ENCODE data around the gene GALNT18. TPM values are rescaled to one million over a fixed set of nuclear protein-coding genes. Genes with fewer than 3 reads are reported as not detected.

GALNT18 gene
- total RNA-seq, 1 donor from 2014 or later, result 19.0 TPM

GRCh38 chr11:11260903-11261302 lies 360.9 kb downstream of the GALNT18 start:
- intact Hi-C loops (cut with DNase I), result no loop called here
- DNase-seq (ENCODE audit: low spot score), result no peak
- no peak for ATAC-seq

- no peak for ATAC-seq
Measured at GRCh38 chr11:11253995-11254394, 367.8 kb downstream of the GALNT18 start.

GRCh38 chr11:11253497-11253896 lies 368.3 kb downstream of the GALNT18 start:
- intact Hi-C loops (cut with DNase I), result no loop called here
- DNase-seq (ENCODE audit: low spot score) (no peak), ATAC-seq (no peak)

More at GRCh38 chr11:11253995-11254394, 367.8 kb downstream of the GALNT18 start:
- intact Hi-C loops (cut with DNase I), result no loop called here
- DNase-seq (ENCODE audit: low spot score), result no peak

- ATAC-seq, result no peak
- intact Hi-C loops (cut with DNase I), result no loop called here
- DNase-seq (ENCODE audit: low spot score), result no peak
Measured at GRCh38 chr11:11252403-11252802, 369.4 kb downstream of the GALNT18 start.

GRCh38 chr11:11251394-11251970 lies 370.3 kb downstream of the GALNT18 start:
- ATAC-seq (no peak), DNase-seq (ENCODE audit: low spot score) (no peak)
- intact Hi-C loops (cut with DNase I), result no loop called here

GRCh38 chr11:11250470-11250869 lies 371.3 kb downstream of the GALNT18 start:
- intact Hi-C loops (cut with DNase I), result no loop called here
- ATAC-seq (no peak), DNase-seq (ENCODE audit: low spot score) (no peak)

- ATAC-seq, result no peak
- no peak for DNase-seq (ENCODE audit: low spot score)
- intact Hi-C loops (cut with DNase I), result no loop called here
Measured at GRCh38 chr11:11247576-11247975, 374.2 kb downstream of the GALNT18 start.

GRCh38 chr11:11247086-11247485 lies 374.7 kb downstream of the GALNT18 start:
- intact Hi-C loops (cut with DNase I), result no loop called here
- ATAC-seq, result no peak
- no peak for DNase-seq (ENCODE audit: low spot score)

- intact Hi-C loops (cut with DNase I), result no loop called here
- no peak for ATAC-seq
- DNase-seq (ENCODE audit: low spot score), result no peak
Measured at GRCh38 chr11:11246166-11246565, 375.6 kb downstream of the GALNT18 start.

GRCh38 chr11:11245453-11245852 lies 376.4 kb downstream of the GALNT18 start:
- intact Hi-C loops (cut with DNase I), result no loop called here
- no peak for DNase-seq (ENCODE audit: low spot score)
- no peak for ATAC-seq

GRCh38 chr11:11244470-11245080 lies 377.2 kb downstream of the GALNT18 start:
- intact Hi-C loops (cut with DNase I), result no loop called here
- ATAC-seq (no peak), DNase-seq (ENCODE audit: low spot score) (no peak)

- ATAC-seq (peak; percentile 77), DNase-seq (ENCODE audit: low spot score) (no peak)
- intact Hi-C loops (cut with DNase I), result no loop called here
Measured at GRCh38 chr11:11243590-11244469, 378.0 kb downstream of the GALNT18 start.

- intact Hi-C loops (cut with DNase I), result no loop called here
- ATAC-seq (peak; percentile 83), DNase-seq (ENCODE audit: low spot score) (peak; percentile 63)
Measured at GRCh38 chr11:11243209-11243589, 378.6 kb downstream of the GALNT18 start.

GRCh38 chr11:11241284-11241683 lies 380.5 kb downstream of the GALNT18 start:
- DNase-seq (ENCODE audit: low spot score) (no peak), ATAC-seq (no peak)
- intact Hi-C loops (cut with DNase I), result no loop called here

- intact Hi-C loops (cut with DNase I), result no loop called here
- ATAC-seq, result no peak
Measured at GRCh38 chr11:11239959-11240358, 381.8 kb downstream of the GALNT18 start.

GRCh38 chr11:11237070-11237832 lies 384.6 kb downstream of the GALNT18 start:
- ATAC-seq, result no peak
- DNase-seq (ENCODE audit: low spot score), result no peak
- intact Hi-C loops (cut with DNase I), result no loop called here

More at GRCh38 chr11:11239959-11240358, 381.8 kb downstream of the GALNT18 start:
- no peak for DNase-seq (ENCODE audit: low spot score)

GRCh38 chr11:11236498-11237059 lies 385.2 kb downstream of the GALNT18 start:
- DNase-seq (ENCODE audit: low spot score), result no peak
- no peak for ATAC-seq
- intact Hi-C loops (cut with DNase I), result no loop called here

- DNase-seq (ENCODE audit: low spot score) (no peak), ATAC-seq (peak; percentile 74)
- intact Hi-C loops (cut with DNase I), result no loop called here
Measured at GRCh38 chr11:11231763-11232162, 390.0 kb downstream of the GALNT18 start.
